ENCODE data around the gene KIF12.

The KIF12 gene

DNA sequence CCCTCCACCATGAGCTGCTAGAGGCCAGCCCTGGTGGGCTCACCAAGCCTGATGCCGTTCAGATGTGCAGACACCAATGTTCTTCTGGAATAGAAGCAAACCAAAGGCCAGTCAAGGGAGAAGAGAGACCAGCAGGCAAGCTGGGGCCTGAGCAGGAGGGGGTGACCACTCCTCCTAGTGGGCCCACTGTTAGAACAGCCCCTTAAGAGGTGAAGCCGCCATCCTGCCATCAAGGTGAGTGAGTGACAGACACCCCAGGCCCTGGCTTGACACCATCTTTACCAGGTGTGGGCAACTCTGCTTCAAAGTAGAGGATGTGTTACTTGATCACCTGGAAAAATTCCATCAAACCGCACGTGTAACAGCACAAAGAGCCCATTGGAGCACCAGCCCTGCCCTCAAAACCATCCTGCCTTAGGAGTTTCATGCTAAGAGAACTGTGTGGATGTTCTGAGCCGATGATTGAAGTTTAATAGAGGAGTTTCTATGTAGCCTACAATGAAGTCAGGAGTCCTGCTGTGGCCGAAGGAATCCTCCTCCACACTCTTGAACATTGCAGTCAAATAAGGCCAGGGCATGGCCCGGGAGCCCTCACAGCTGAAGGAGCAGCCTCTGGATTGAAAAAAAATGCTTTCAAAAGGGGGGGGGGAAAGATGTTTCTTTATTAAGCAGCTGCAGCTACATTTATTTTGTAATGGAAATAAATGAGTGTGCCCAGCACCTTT lies 41.8 kb downstream of the KIF12 start:
- TF ChIP-seq, protein P1, sequence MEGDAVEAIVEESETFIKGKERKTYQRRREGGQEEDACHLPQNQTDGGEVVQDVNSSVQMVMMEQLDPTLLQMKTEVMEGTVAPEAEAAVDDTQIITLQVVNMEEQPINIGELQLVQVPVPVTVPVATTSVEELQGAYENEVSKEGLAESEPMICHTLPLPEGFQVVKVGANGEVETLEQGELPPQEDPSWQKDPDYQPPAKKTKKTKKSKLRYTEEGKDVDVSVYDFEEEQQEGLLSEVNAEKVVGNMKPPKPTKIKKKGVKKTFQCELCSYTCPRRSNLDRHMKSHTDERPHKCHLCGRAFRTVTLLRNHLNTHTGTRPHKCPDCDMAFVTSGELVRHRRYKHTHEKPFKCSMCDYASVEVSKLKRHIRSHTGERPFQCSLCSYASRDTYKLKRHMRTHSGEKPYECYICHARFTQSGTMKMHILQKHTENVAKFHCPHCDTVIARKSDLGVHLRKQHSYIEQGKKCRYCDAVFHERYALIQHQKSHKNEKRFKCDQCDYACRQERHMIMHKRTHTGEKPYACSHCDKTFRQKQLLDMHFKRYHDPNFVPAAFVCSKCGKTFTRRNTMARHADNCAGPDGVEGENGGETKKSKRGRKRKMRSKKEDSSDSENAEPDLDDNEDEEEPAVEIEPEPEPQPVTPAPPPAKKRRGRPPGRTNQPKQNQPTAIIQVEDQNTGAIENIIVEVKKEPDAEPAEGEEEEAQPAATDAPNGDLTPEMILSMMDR (IDR thresholded peaks at IDR 0.05; ENCODE audit: insufficient read depth, low read depth, low read length, missing control alignments): no peak
- H3K4me3 ChIP-seq (ENCODE audit: low read length): no peak overlapping the region
- no peak for DNase-seq (ENCODE audit: low read depth)

- TF ChIP-seq, protein P1 (IDR thresholded peaks at IDR 0.05; ENCODE audit: insufficient read depth, low read depth, low read length, missing control alignments): no peak
- no peak for DNase-seq (ENCODE audit: low read depth)
- H3K4me3 ChIP-seq (ENCODE audit: low read length): no peak overlapping the region
Observed at GRCh38 chr9:114056527-114056926, 42.6 kb downstream of the KIF12 start.

DNA sequence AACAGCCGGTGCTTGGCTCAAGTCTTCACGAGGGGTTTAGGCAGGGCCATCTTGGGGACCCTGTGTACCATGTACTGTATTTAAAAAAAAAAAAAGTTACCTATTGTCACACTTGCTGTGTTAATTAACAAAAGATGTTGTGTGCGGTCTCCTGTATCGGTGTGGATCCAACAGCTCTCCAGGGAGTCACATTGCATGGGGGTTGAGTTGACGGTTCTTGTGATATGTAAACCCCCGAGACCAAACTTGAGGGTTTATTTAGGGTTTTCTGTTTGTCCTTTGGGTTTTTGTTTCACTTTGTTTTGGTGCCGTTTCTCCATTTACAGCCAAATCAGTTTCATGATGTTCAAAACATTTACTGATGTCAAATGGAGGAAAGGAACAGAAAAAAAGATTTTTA lies 43.2 kb downstream of the KIF12 start:
- TF ChIP-seq, protein P1 (IDR thresholded peaks at IDR 0.05; ENCODE audit: insufficient read depth, low read depth, low read length, missing control alignments): no peak
- no peak overlapping the region for H3K4me3 ChIP-seq (ENCODE audit: low read length)
- DNase-seq (ENCODE audit: low read depth): no peak

- TF ChIP-seq, protein P1 (IDR thresholded peaks at IDR 0.05; ENCODE audit: insufficient read depth, low read depth, low read length, missing control alignments): no peak
- H3K4me3 ChIP-seq (ENCODE audit: low read length): no peak overlapping the region
- DNase-seq (ENCODE audit: low read depth): no peak
Observed at GRCh38 chr9:114055061-114055460, 44.0 kb downstream of the KIF12 start.

DNA sequence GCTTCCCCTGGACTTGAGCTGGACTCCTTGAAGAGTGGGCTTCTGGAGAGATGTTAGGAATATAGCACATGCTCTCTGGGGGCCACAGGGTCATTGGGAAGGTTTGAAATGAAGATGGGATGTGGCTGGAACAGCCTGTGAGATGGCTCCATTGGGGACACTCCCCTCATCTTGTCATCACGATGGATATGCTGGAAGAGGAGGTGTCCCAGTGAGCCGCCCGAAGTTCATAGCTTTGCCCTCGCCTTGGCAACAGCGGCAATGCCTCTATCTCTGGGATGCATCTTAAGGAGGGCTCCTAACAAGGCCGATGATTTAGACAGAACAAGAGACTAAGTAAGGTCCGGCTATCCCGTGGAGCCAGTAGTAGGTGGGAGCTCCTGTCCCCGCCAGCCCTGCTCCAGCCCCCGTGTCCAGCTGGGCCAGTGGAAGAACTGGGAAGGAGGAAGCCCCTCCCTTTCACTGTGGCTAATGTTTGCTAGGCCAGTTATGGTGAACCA lies 44.9 kb downstream of the KIF12 start:
- TF ChIP-seq, protein P1 (IDR thresholded peaks at IDR 0.05; ENCODE audit: insufficient read depth, low read depth, low read length, missing control alignments): no peak
- H3K4me3 ChIP-seq (ENCODE audit: low read length): no peak overlapping the region
- DNase-seq (ENCODE audit: low read depth): no peak

- DNase-seq (ENCODE audit: low read depth): no peak
- TF ChIP-seq, protein P1 (IDR thresholded peaks at IDR 0.05; ENCODE audit: insufficient read depth, low read depth, low read length, missing control alignments): no peak
- no peak overlapping the region for H3K4me3 ChIP-seq (ENCODE audit: low read length)
Observed at GRCh38 chr9:114053246-114054005, 45.7 kb downstream of the KIF12 start.

Measured in epithelial cell of esophagus (primary cell).